Measurements from ENCODE around the gene DBP. TPM values are rescaled to one million over a fixed set of nuclear protein-coding genes. Genes with fewer than 3 reads are reported as not detected.

DBP gene
- total and polyA plus RNA-seq, 12 donors: 11.5 to 80.6 (median 53.6) TPM

DNA sequence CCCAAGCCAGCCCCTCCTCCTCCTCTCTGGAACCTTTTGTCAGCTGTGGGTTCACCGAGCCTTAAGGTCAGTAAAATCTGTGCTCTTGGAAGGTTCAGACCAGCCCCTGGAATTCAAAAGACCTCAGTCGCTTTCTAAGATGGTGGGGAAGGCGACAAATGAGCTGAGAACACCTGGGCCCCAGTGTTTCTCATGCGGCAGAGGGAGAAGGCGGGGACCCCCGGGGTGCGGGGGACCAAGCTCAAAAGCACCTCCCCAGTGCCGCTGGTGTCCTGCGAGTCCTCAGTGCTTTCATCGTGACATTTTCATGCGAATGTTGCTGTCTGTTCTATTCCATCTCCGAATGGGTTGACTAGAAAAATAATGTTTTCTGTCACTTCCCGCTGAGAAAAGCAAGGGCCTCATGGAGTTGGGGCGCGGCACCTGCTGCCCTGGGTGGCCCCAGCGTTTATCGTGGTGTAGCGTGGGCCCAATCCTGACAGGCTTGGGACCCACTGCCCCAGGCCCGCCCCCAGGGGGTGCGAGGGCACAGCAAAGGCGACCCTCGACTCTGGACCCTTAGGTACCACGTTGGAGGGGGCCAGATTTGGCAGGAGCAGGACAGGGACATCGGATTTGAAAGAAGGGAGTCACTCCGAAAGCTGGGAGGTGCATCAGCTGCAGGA lies 36.4 kb upstream of the DBP start:
- Histone ChIP-seq H3K4me3 (no peak overlapping the region), H3K9me3 (replicated peaks in 1 of 3) (no peaks in the 10 kb centered on the region), H3K36me3 (replicated peaks in 1 of 2) (no peaks in the 10 kb centered on the region), H3K27me3 (no peaks in the 10 kb centered on the region), H3K4me1 (replicated peaks in 1 of 2) (peaks cover 0 to 9% of the 10 kb centered on the region in 2 donors), H3K27ac (no peak overlapping the region)
- TF ChIP-seq POLR2A (IDR thresholded peaks at IDR 0.05): no peak
- TF ChIP-seq, protein P1, sequence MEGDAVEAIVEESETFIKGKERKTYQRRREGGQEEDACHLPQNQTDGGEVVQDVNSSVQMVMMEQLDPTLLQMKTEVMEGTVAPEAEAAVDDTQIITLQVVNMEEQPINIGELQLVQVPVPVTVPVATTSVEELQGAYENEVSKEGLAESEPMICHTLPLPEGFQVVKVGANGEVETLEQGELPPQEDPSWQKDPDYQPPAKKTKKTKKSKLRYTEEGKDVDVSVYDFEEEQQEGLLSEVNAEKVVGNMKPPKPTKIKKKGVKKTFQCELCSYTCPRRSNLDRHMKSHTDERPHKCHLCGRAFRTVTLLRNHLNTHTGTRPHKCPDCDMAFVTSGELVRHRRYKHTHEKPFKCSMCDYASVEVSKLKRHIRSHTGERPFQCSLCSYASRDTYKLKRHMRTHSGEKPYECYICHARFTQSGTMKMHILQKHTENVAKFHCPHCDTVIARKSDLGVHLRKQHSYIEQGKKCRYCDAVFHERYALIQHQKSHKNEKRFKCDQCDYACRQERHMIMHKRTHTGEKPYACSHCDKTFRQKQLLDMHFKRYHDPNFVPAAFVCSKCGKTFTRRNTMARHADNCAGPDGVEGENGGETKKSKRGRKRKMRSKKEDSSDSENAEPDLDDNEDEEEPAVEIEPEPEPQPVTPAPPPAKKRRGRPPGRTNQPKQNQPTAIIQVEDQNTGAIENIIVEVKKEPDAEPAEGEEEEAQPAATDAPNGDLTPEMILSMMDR (IDR thresholded peaks at IDR 0.05): no peak
- 81 to 83% (median 82%) methylated on average over 24 to 25 of the region's 25 CpGs for WGBS, 4 donors
- no peak for DNase-seq
- intact Hi-C loops (cut with DNase I): loop anchor here (10.0 kb wide), 3 partner anchors 61 to 171 kb away; no protein-coding TSS in a partner anchor

DNA sequence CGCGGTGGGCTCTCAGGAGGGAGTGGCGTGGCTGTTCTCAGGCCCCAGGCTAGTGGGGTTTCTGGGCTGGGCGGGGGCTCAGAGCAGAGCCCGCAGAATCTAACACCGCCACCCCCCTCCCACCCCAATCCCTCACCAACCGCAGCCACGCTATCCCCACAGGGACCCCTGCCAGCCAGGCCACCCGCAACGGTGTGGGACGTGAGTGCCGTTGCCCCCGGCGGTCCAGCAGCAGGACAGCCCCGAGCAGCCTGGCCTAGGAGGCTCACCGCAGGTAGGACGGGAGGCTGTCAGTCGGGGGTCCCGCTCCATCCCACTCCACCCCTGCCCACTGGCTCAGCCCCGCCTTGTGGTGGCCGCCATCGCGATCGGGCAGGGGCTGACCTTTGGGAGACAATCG lies 35.8 kb upstream of the DBP start, which contains the start of gene NTN5:
Gene NTN5 (minus strand): TSS at position 24 of the 400 bp plus-strand sequence. CDS start 2,031 bp downstream, outside the sequence.
- H3K4me1 ChIP-seq (replicated peaks in 1 of 2): peaks cover 0 to 9% of the 10 kb centered on the region in 2 donors
- H3K9me3 ChIP-seq (replicated peaks in 1 of 3): no peaks in the 10 kb centered on the region
- no peak for DNase-seq
- H3K27me3 ChIP-seq: no peaks in the 10 kb centered on the region
- TF ChIP-seq, protein P1 (IDR thresholded peaks at IDR 0.05): no peak
- no peak for TF ChIP-seq POLR2A (IDR thresholded peaks at IDR 0.05)
- WGBS, 4 donors: 78 to 97% (median 83%) methylated on average over 5 to 25 of the region's 25 CpGs
- intact Hi-C loops (cut with DNase I): loop anchor here (10.0 kb wide), 3 partner anchors 62 to 172 kb away; no protein-coding TSS in a partner anchor
- H3K36me3 ChIP-seq (replicated peaks in 1 of 2): no peaks in the 10 kb centered on the region
- no peak within 1 kb of the TSS for H3K4me3 ChIP-seq
- no peak within 1 kb of the TSS for H3K27ac ChIP-seq

DNA sequence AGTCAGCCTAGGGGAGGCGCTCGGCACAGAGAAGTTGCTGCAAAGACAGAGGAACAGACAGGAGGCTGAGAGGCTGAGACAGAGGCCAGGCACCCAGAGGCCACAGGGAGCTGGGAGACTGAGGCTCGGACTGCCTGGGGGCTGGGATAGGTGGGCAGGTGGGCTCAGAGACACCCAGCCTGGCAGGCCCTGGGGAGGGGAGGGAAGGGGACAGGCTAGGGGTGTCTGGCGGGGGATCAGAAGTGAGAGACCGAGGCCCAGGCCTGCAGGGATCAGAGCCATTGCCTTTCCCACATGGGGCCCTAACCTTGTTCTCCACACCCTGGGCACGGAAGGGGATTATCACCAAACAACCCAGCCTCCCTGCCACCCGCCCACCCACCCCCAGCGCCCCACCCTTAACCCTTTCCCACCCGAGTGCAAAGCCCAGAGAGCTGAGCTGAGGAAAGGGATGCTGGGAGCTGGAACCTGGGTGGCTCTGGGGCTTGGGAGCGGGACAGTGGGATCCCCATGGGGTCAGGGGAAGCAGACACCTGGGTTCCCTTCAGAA lies 34.3 kb upstream of the DBP start:
- no peak for TF ChIP-seq POLR2A (IDR thresholded peaks at IDR 0.05)
- no peak for DNase-seq
- no peaks in the 10 kb centered on the region for H3K36me3 ChIP-seq (replicated peaks in 1 of 2)
- WGBS, 4 donors: 78 to 84% (median 80%) methylated on average over 6 to 10 of the region's 10 CpGs
- intact Hi-C loops (cut with DNase I): loop anchor here (10.0 kb wide), 3 partner anchors 63 to 173 kb away; no protein-coding TSS in a partner anchor
- peaks cover 0 to 9% of the 10 kb centered on the region in 2 donors for H3K4me1 ChIP-seq (replicated peaks in 1 of 2)
- no peaks in the 10 kb centered on the region for H3K9me3 ChIP-seq (replicated peaks in 1 of 3)
- H3K27me3 ChIP-seq: no peaks in the 10 kb centered on the region
- no peak overlapping the region for H3K27ac ChIP-seq
- no peak overlapping the region for H3K4me3 ChIP-seq

DNA sequence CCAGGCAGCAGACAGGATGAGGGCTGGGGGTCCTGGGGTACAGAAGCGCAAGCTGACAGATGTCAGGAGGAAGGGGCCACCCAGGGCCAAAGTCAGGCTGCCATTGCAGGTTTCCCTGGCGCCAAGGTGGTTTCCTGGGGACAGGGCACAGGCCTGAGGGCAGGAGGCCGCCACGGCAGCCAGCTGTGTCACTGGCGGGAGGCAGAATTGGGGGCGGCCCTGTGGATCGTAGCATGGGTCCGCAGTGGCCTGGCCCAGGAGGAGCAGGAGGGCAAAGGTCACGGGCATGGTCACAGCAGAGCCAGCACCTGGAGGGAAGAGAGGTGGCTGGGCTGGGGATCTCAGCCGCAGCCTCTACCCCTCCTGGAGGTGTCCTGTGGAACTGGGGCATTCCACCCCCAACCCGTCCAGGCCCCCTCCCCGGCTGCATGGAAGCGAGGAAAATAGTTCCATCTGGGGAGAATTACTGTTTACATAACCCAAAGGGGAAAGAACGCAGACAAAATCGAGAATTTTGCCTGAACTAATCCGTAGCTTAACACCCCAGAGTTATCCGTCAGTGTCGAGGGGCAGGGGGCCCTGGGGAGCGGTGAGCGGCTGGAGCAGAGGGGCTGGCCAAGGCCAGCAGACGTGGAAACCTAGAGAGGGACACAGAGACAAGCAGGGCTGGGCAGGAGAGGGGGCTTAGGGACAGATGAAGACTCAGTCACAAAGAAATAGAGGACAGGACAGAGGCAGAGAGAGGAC lies 33.7 kb upstream of the DBP start:
- Histone ChIP-seq H3K27ac (no peak overlapping the region), H3K4me3 (no peak overlapping the region), H3K4me1 (replicated peaks in 1 of 2) (peaks cover 0 to 9% of the 10 kb centered on the region in 2 donors), H3K9me3 (replicated peaks in 1 of 3) (no peaks in the 10 kb centered on the region), H3K36me3 (replicated peaks in 1 of 2) (no peaks in the 10 kb centered on the region), H3K27me3 (no peaks in the 10 kb centered on the region)
- DNase-seq: no peak
- WGBS, 4 donors: 62 to 88% (median 80%) methylated on average over 12 to 21 of the region's 21 CpGs
- no peak for TF ChIP-seq POLR2A (IDR thresholded peaks at IDR 0.05)
- TF ChIP-seq, protein P1 (IDR thresholded peaks at IDR 0.05): no peak
- intact Hi-C loops (cut with DNase I): loop anchor here (10.0 kb wide), 3 partner anchors 64 to 174 kb away; no protein-coding TSS in a partner anchor
